ENCODE measurements around the gene NRXN3.

- no peak for TF ChIP-seq CTCF (conservative IDR thresholded peaks at IDR 0.05; ENCODE audit: low read depth, low read length)
- no peak for TF ChIP-seq MAFK (IDR thresholded peaks at IDR 0.05; ENCODE audit: low read depth, low read length)
- TF ChIP-seq BHLHE40 (IDR thresholded peaks at IDR 0.05; ENCODE audit: low read depth, low read length): no peak
- no peak for TF ChIP-seq POLR2A (IDR thresholded peaks at IDR 0.05; ENCODE audit: low read depth, low read length)
Observed at GRCh38 chr14:78424311-78424710, 254.1 kb downstream of the NRXN3 start.

Measured in IMR-90 (cell line).